RWPE2 (cell line): ENCODE measurements around the gene PLA2G2F.

Experiments used
- ATAC-seq: fragments of 200-7000 bp; cut with Tn5 transposase; 3 replicates; pipeline ENCODE4 v1.9.1; 2021; ENCODE audit warnings: low read depth
- DNase-seq: peaks from one replicate; pipeline ENCODE4 v3.0.0-alpha.2; 2020; ENCODE audit warnings: low spot score
- H3K27ac ChIP-seq: fragments of 450-650 bp; 2 replicates; pipeline ENCODE4 v1.5.1; 2017; ENCODE audit warnings: mild to moderate bottlenecking; ENCODE audit not compliant: poor library complexity, severe bottlenecking
- H3K27me3 ChIP-seq: fragments of 250-450 bp; sonication (Bioruptor Pico); 2 replicates; pipeline ENCODE4 v1.5.1; 2021; ENCODE audit warnings: mild to moderate bottlenecking, moderate library complexity; ENCODE audit not compliant: insufficient read depth, poor library complexity, severe bottlenecking
- H3K36me3 ChIP-seq: fragments of 250-450 bp; sonication (Bioruptor Pico); 2 replicates; pipeline ENCODE4 v1.5.1; 2020; ENCODE audit warnings: low read depth, mild to moderate bottlenecking, moderate library complexity
- H3K4me1 ChIP-seq: fragments of 250-450 bp; sonication (Bioruptor Pico); 2 replicates; pipeline ENCODE4 v1.5.1; 2021; ENCODE audit warnings: mild to moderate bottlenecking, moderate library complexity; ENCODE audit not compliant: insufficient read depth, poor library complexity, severe bottlenecking
- H3K4me3 ChIP-seq: fragments of 250-450 bp; sonication (Bioruptor Pico); 2 replicates; pipeline ENCODE4 v1.5.1; 2021; ENCODE audit warnings: mild to moderate bottlenecking, moderate library complexity; ENCODE audit not compliant: severe bottlenecking
- H3K9me3 ChIP-seq: fragments of 250-450 bp; sonication (Bioruptor Pico); 2 replicates; pipeline ENCODE4 v1.5.1; 2021; ENCODE audit warnings: mild to moderate bottlenecking, moderate library complexity; ENCODE audit not compliant: severe bottlenecking
- TF ChIP-seq, protein P1 (sequence below): fragments of 450-650 bp; IDR thresholded peaks from one replicate; pipeline ENCODE4 v1.5.1; 2017; ENCODE audit warnings: mild to moderate bottlenecking, moderate library complexity; ENCODE audit not compliant: poor library complexity, severe bottlenecking

The PLA2G2F gene

GRCh38 chr1:20188455-20188817 lies 49.3 kb downstream of the PLA2G2F start:
- Histone ChIP-seq H3K4me3 (no peak overlapping the region), H3K4me1 (no peaks in the 10 kb centered on the region), H3K27me3 (no peaks in the 10 kb centered on the region), H3K9me3 (no peaks in the 10 kb centered on the region), H3K27ac (no peak overlapping the region), H3K36me3 (no peaks in the 10 kb centered on the region)
- DNase-seq = no peak
- TF ChIP-seq, protein P1, sequence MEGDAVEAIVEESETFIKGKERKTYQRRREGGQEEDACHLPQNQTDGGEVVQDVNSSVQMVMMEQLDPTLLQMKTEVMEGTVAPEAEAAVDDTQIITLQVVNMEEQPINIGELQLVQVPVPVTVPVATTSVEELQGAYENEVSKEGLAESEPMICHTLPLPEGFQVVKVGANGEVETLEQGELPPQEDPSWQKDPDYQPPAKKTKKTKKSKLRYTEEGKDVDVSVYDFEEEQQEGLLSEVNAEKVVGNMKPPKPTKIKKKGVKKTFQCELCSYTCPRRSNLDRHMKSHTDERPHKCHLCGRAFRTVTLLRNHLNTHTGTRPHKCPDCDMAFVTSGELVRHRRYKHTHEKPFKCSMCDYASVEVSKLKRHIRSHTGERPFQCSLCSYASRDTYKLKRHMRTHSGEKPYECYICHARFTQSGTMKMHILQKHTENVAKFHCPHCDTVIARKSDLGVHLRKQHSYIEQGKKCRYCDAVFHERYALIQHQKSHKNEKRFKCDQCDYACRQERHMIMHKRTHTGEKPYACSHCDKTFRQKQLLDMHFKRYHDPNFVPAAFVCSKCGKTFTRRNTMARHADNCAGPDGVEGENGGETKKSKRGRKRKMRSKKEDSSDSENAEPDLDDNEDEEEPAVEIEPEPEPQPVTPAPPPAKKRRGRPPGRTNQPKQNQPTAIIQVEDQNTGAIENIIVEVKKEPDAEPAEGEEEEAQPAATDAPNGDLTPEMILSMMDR = no peak
- no peak for ATAC-seq

GRCh38 chr1:20189664-20190063 lies 50.5 kb downstream of the PLA2G2F start:
- no peak for DNase-seq
- no peaks in the 10 kb centered on the region for H3K36me3 ChIP-seq
- no peaks in the 10 kb centered on the region for H3K4me1 ChIP-seq
- no peaks in the 10 kb centered on the region for H3K27me3 ChIP-seq
- ATAC-seq = no peak
- H3K9me3 ChIP-seq = no peaks in the 10 kb centered on the region
- H3K4me3 ChIP-seq = no peak overlapping the region
- H3K27ac ChIP-seq = no peak overlapping the region
- TF ChIP-seq, protein P1 = no peak

DNA sequence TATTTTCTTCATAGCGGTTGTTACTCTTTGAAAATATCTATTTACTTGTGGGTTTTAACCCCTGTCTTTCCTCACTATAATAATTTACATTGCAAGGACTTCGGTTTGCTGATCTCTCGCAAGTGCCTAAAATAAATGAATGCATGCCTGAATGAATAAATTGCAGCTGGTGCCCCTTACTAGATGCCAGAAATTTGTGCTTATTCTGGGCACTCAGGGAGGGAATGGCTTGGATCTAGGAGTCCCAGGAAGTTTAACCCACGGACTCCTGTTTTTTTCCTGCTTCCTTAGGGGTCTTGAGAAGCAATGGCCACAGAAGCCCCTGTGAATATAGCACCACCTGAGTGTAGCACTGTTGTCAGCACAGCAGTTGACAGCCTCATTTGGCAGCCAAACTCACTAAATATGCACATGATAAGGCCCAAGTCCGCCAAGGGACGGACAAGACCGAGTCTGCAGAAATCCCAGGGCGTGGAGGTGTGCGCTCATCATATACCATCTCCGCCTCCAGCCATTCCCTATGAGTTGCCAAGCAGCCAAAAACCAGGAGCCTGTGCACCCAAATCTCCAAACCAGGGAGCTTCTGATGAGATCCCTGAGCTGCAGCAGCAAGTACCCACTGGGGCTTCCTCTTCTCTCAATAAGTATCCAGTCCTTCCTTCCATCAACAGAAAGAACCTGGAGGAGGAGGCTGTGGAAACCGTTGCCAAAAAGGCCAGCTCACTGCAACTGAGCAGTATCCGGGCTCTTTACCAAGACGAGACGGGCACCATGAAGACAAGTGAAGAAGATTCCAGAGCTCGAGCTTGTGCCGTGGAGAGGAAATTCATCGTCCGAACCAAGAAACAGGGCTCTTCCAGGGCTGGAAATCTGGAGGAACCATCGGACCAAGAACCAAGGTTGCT lies 51.4 kb downstream of the PLA2G2F start:
- TF ChIP-seq, protein P1 = no peak
- H3K36me3 ChIP-seq = no peaks in the 10 kb centered on the region
- H3K27me3 ChIP-seq = no peaks in the 10 kb centered on the region
- no peak overlapping the region for H3K27ac ChIP-seq
- no peak overlapping the region for H3K4me3 ChIP-seq
- H3K4me1 ChIP-seq = no peaks in the 10 kb centered on the region
- ATAC-seq (no peak), DNase-seq (no peak)
- H3K9me3 ChIP-seq = no peaks in the 10 kb centered on the region

DNA sequence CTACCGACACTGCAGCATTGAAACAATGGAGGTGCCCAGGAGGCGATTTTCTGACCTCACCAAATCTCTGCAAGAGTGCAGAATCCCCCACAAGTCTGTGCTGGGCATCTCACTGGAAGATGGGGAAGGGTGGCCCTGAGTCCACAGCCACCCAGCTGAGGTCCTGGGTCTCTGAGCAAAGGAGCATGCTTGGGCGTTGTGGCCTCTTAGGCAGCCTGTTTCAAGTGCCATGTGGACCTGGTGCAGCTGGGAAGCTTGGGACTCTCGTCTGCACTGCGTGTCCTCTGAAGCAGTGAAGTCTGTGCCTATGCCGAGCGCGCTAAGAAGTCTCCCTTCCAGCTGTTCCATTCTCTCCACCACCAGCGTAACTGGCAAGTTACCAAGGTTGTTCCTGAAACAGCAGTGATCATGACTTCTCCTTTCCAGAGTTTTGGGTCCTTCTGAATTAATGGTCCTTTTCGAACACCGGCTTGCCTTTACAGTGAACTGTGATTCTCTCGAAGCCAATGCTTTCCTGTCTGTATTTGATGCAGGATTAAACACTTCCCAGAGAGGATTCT lies 52.2 kb downstream of the PLA2G2F start:
- no peaks in the 10 kb centered on the region for H3K9me3 ChIP-seq
- no peak overlapping the region for H3K27ac ChIP-seq
- H3K4me1 ChIP-seq = no peaks in the 10 kb centered on the region
- DNase-seq (no peak), ATAC-seq (no peak)
- TF ChIP-seq, protein P1 = no peak
- H3K36me3 ChIP-seq = no peaks in the 10 kb centered on the region
- no peak overlapping the region for H3K4me3 ChIP-seq
- no peaks in the 10 kb centered on the region for H3K27me3 ChIP-seq

DNA sequence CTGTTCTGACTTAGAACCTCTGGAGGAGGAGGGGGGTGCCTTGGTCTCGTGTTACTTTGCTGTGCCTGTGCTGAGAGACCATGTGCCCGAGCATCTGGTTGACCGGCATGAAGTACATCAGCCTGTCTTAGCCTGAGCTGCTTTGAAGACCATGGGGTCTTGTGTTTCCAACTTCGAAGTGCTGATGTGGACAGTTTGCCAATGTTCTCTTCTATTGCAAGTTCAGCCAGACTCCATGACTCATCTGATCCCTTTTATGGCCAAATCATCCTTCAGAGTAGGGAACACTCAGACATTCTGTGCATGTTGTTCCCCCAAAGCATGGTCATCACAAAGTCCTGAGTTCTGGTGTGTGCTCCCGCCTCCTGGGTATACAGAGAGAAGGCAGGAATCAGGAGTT lies 53.2 kb downstream of the PLA2G2F start:
- H3K36me3 ChIP-seq = no peaks in the 10 kb centered on the region
- ATAC-seq = no peak; the same call in 2 of the 3 replicates
- TF ChIP-seq, protein P1 = no peak
- DNase-seq = no peak
- H3K27me3 ChIP-seq = no peaks in the 10 kb centered on the region
- no peaks in the 10 kb centered on the region for H3K4me1 ChIP-seq
- H3K9me3 ChIP-seq = no peaks in the 10 kb centered on the region
- no peak overlapping the region for H3K4me3 ChIP-seq
- no peak overlapping the region for H3K27ac ChIP-seq
